HepG2 (cell line): Measurements from ENCODE around the gene ALPI. TPM values are rescaled to one million over a fixed set of nuclear protein-coding genes. Genes with fewer than 3 reads are reported as not detected.

Source experiments
- ATAC-seq: fragments of 200-7000 bp; cut with Tn5 transposase; 3 replicates; pipeline ENCODE4 v1.9.1; 2020; ENCODE audit warnings: mild to moderate bottlenecking, moderate library complexity
- BruUV-seq: library from RNA; stranded (reverse); fragments of 400-500 nt; replicated peaks from 2 replicates; lab custom pipeline; 2021; lab: Mats Ljungman, UMichigan
- CTCF ChIA-PET: fragments of 300-600 bp; formaldehyde crosslinking; extraction: SDS; loops from one replicate; lab custom pipeline; 2021; ENCODE audit warnings: low total read pairs, inconsistent platforms, low intra/inter-chr PET ratio; lab: Yijun Ruan, JAX
- POLR2A ChIA-PET: fragments of 350-600 bp; sonication (Branson Sonifier 250); formaldehyde crosslinking; loops from one replicate; lab custom pipeline; 2020; ENCODE audit warnings: antibody characterized with exemption, inconsistent platforms; lab: Yijun Ruan, JAX
- DNase-seq: peaks from one replicate; pipeline ENCODE4 v3.0.0-alpha.2; 2015; ENCODE audit warnings: low spot score
- FAIRE-seq: peaks from 3 replicates; lab custom pipeline; 2011; peaks lifted over from hg19 to GRCh38; lab: Jason Lieb, UNC
- H2AFZ ChIP-seq: one replicate; pipeline ENCODE4 v1.6.1; 2011; ENCODE audit warnings: low read length, inconsistent platforms
- H3K27ac ChIP-seq: fragments of 300-600 bp; 3 replicates; pipeline ENCODE4 v1.8.0; 2011; ENCODE audit warnings: mixed run types, mild to moderate bottlenecking, mixed read lengths, low read length, inconsistent platforms; ENCODE audit not compliant: insufficient read depth; ENCODE audit errors: extremely low read length
- H3K27me3 ChIP-seq, 2 experiments: fragments of 200-600 bp in 1 of 2; 2 replicates in 1 of 2; 3 replicates in 1 of 2; pipeline versions ENCODE4 v1.6.0 to v1.8.0; 2011; ENCODE audit warnings: low read length in 2 of 2, mild to moderate bottlenecking in 2 of 2, moderate library complexity in 2 of 2, inconsistent platforms in 1 of 2; ENCODE audit not compliant: insufficient read depth in 2 of 2, control insufficient read depth in 1 of 2
- H3K36me3 ChIP-seq, 2 experiments: fragments of 200-600 bp in 1 of 2; replicated peaks in 1 of 2; 2 replicates in 1 of 2; 3 replicates in 1 of 2; pipeline versions ENCODE4 v1.5.1 to v1.8.0; 2011; ENCODE audit warnings: low read length in 2 of 2, inconsistent platforms in 1 of 2; ENCODE audit not compliant: insufficient read depth in 2 of 2, control insufficient read depth in 1 of 2
- H3K4me1 ChIP-seq: 2 replicates; pipeline ENCODE4 v1.5.1; 2012; ENCODE audit warnings: low read length, inconsistent platforms; ENCODE audit not compliant: insufficient read depth
- H3K4me2 ChIP-seq: 2 replicates; pipeline ENCODE4 v1.6.0; 2011; ENCODE audit warnings: low read depth, low read length, inconsistent platforms
- H3K4me3 ChIP-seq, 3 experiments: fragments of 200-600 bp in 1 of 3; sonication (generic), shearing (Covaris generic) in 1 of 3; replicated peaks in 1 of 3; 2 replicates each; pipeline ENCODE4 v1.5.1; 2011 to 2016; ENCODE audit warnings: low read length in 3 of 3, inconsistent platforms in 2 of 3, low read depth in 2 of 3, mild to moderate bottlenecking in 2 of 3, control low read depth in 1 of 3, mixed read lengths in 1 of 3; ENCODE audit not compliant: insufficient read depth in 1 of 3
- H3K79me2 ChIP-seq: one replicate; pipeline ENCODE4 v1.6.1; 2011; ENCODE audit warnings: low read length, inconsistent platforms; ENCODE audit not compliant: insufficient read depth
- H3K9ac ChIP-seq: 2 replicates; pipeline ENCODE4 v1.6.0; 2011; ENCODE audit warnings: mild to moderate bottlenecking, low read depth, low read length, inconsistent platforms; ENCODE audit not compliant: insufficient read depth
- H3K9me3 ChIP-seq: 2 replicates; pipeline ENCODE4 v1.5.1; 2012; ENCODE audit warnings: mild to moderate bottlenecking, low read length
- H4K20me1 ChIP-seq: 2 replicates; pipeline ENCODE4 v1.6.0; 2011; ENCODE audit warnings: inconsistent platforms, mild to moderate bottlenecking, low read length, moderate library complexity; ENCODE audit not compliant: insufficient read depth
- FOSL2 ChIP-seq: sonication (generic); formaldehyde crosslinking; IDR thresholded peaks from 2 replicates; pipeline ENCODE4 v1.4.0; 2020; ENCODE audit warnings: missing genetic modification reagents
- HMG20B ChIP-seq: conservative IDR thresholded peaks from 2 replicates; pipeline ENCODE4 v1.6.1; 2016; ENCODE audit warnings: missing genetic modification reagents, missing compliant biosample characterization
- ZBTB8A ChIP-seq: sonication (generic); formaldehyde crosslinking; IDR thresholded peaks from 2 replicates; pipeline ENCODE4 v1.4.0; 2020; ENCODE audit warnings: mild to moderate bottlenecking, low read depth, missing genetic modification reagents, borderline replicate concordance
- ZNF790 ChIP-seq: sonication (generic); formaldehyde crosslinking; IDR thresholded peaks from 2 replicates; pipeline ENCODE4 v1.8.0; 2022; ENCODE audit warnings: missing genetic modification reagents, mild to moderate bottlenecking, borderline replicate concordance
- WGBS: methylation state at CpG from one replicate; pipeline ENCODE4 v1.1.6; 2017; ENCODE audit warnings: low lambda C conversion rate; 5-methylcytosine and 5-hydroxymethylcytosine counted together
- in situ Hi-C: cut with HindIII; loops from 2 replicates; pipeline ENCODE4 v1.10.0; 2017; ENCODE audit warnings: low pct_unique_long_range_greater_than_20kb; ENCODE audit not compliant: extremely low pct_ligation_motif_present
- intact Hi-C: fragments of 100-400 bp; cut with micrococcal nuclease; formaldehyde crosslinking; loops from one replicate; pipeline ENCODE4 v1.10.0; 2022; ENCODE audit not compliant: unreplicated experiment
- polyA plus RNA-seq, 8 experiments: library from polyadenylated mRNA; depleted of rRNA in 3 of 8; stranded (reverse) in 7 of 8; unstranded in 1 of 8; fragments of >200 nt; fragmentation: Illumina TruSeq in 4 of 8; extraction: Trizol in 4 of 8; gene quantifications; 2 replicates each; pipeline versions ENCODE4 v1.2.1 to v1.2.3, GENCODE V29; 2011 to 2016; ENCODE audit warnings: low read depth in 4 of 8, missing spikeins in 1 of 8, mixed read lengths in 1 of 8; ENCODE audit not compliant: insufficient read depth in 1 of 8
- total RNA-seq, 5 experiments: library from RNA; depleted of rRNA; stranded (reverse); fragments of >200 nt; fragmentation: Illumina TruSeq; extraction: Trizol; gene quantifications; 2 replicates each; pipeline ENCODE4 v1.2.3, GENCODE V29; 2016; ENCODE audit warnings: low read depth in 1 of 5
- TF ChIP-seq, protein P1 (sequence below): sonication (generic); formaldehyde crosslinking; IDR thresholded peaks from 2 replicates; pipeline ENCODE4 v1.8.1; 2023; ENCODE audit warnings: mild to moderate bottlenecking, missing genetic modification reagents

ALPI gene
- total and polyA plus RNA-seq, 2 of the 13 experiments (the other 11 are each of a cell fraction or from before 2014, with no cell fraction given) = not detected

DNA sequence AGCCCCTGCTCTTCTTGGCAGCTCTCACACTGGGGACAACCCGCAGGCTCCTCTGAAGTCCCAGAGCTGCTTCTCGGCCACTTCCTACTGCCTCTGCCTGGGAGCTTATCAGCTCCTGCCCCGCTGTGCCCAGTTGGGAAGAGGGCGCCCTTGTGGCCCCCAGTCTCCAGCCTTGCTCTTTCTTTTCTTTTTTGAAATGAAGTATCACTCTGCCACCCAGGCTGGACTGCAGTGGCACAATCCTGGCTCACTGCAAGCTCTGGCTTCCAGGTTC is 20.6 kb upstream of the ALPI start:
- H3K27ac ChIP-seq = no peak overlapping the region
- DNase-seq (no peak), ATAC-seq (no peak), FAIRE-seq (no peak)
- H3K4me1 ChIP-seq = peaks cover 5% of the 10 kb centered on the region
- H3K79me2 ChIP-seq = no peaks in the 10 kb centered on the region
- 30% methylated on average over 4 of the region's 4 CpGs for WGBS
- H2AFZ ChIP-seq = no peak overlapping the region
- H3K4me3 ChIP-seq = no peak overlapping the region
- no TSS peak for BruUV-seq
- in situ Hi-C loops (no loop called here), intact Hi-C loops (no loop called here)
- H3K9ac ChIP-seq = no peak overlapping the region
- peaks cover 24 to 44% of the 10 kb centered on the region in 2 experiments for H3K27me3 ChIP-seq
- no peaks in the 10 kb centered on the region for H3K9me3 ChIP-seq
- TF ChIP-seq ZNF790 (CRISPR knock-in tag) (no peak), ZBTB8A (CRISPR knock-in tag) (no peak)
- TF ChIP-seq, protein P1, sequence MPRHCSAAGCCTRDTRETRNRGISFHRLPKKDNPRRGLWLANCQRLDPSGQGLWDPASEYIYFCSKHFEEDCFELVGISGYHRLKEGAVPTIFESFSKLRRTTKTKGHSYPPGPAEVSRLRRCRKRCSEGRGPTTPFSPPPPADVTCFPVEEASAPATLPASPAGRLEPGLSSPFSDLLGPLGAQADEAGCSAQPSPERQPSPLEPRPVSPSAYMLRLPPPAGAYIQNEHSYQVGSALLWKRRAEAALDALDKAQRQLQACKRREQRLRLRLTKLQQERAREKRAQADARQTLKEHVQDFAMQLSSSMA (CRISPR knock-in tag) = no peak
- ChIA-PET CTCF (no interaction called here), POLR2A (no interaction called here)
- no peaks in the 10 kb centered on the region for H4K20me1 ChIP-seq
- no peaks in the 10 kb centered on the region for H3K36me3 ChIP-seq
- no peak overlapping the region for H3K4me2 ChIP-seq

- no peaks in the 10 kb centered on the region for H3K9me3 ChIP-seq
- H2AFZ ChIP-seq = no peak overlapping the region
- H3K9ac ChIP-seq = no peak overlapping the region
- peaks cover 24 to 44% of the 10 kb centered on the region in 2 experiments for H3K27me3 ChIP-seq
- no peak overlapping the region for H3K4me2 ChIP-seq
- DNase-seq = no peak
- CTCF ChIA-PET = interaction anchor here (1.8 kb wide), 1 partner anchor 536 kb away, joined by 7 read pairs; no protein-coding TSS in a partner anchor
- ATAC-seq = no peak
- H3K4me1 ChIP-seq = peaks cover 7% of the 10 kb centered on the region
- H3K36me3 ChIP-seq = no peaks in the 10 kb centered on the region
- no TSS peak for BruUV-seq
- no peak overlapping the region for H3K27ac ChIP-seq
- no peak overlapping the region for H3K4me3 ChIP-seq
- no peaks in the 10 kb centered on the region for H4K20me1 ChIP-seq
- H3K79me2 ChIP-seq = no peaks in the 10 kb centered on the region
- POLR2A ChIA-PET = no interaction called here
- in situ Hi-C loops = no loop called here
- TF ChIP-seq HMG20B (no peak), FOSL2 (CRISPR knock-in tag) (peak; percentile 61; the same call in 1 of the 2 replicates)
- 9% methylated on average over 7 of the region's 7 CpGs for WGBS
- no peak for FAIRE-seq
- intact Hi-C loops = no loop called here
Measured at GRCh38 chr2:232435805-232436204, 20.1 kb upstream of the ALPI start.
